GM19193 (cell line): ENCODE results near the gene ZNF362.

Experiments
- POLR2A ChIP-seq: IDR thresholded peaks from 4 replicates; pipeline ENCODE4 v1.6.1; 2011; ENCODE audit not compliant: insufficient read depth, insufficient read length; ENCODE audit errors: extremely low read depth

ZNF362 gene

GRCh38 chr1:33271666-33272505 is 15.6 kb downstream of the ZNF362 start:
- no peak for TF ChIP-seq POLR2A

- TF ChIP-seq POLR2A, result no peak
Measured at GRCh38 chr1:33272509-33272908, 16.2 kb downstream of the ZNF362 start.

- no peak for TF ChIP-seq POLR2A
Measured at GRCh38 chr1:33272930-33273329, 16.6 kb downstream of the ZNF362 start.

GRCh38 chr1:33273406-33273805 is 17.1 kb downstream of the ZNF362 start:
- TF ChIP-seq POLR2A, result no peak

- TF ChIP-seq POLR2A, result no peak
Measured at GRCh38 chr1:33273961-33274371, 17.7 kb downstream of the ZNF362 start.

GRCh38 chr1:33274446-33274845 is 18.2 kb downstream of the ZNF362 start:
- TF ChIP-seq POLR2A, result no peak

GRCh38 chr1:33275195-33275594 is 18.9 kb downstream of the ZNF362 start:
- no peak for TF ChIP-seq POLR2A

GRCh38 chr1:33275706-33276572 is 19.6 kb downstream of the ZNF362 start:
- no peak for TF ChIP-seq POLR2A

GRCh38 chr1:33276573-33277298 is 20.4 kb downstream of the ZNF362 start:
- TF ChIP-seq POLR2A, result no peak

- no peak for TF ChIP-seq POLR2A
Measured at GRCh38 chr1:33277488-33278084, 21.3 kb downstream of the ZNF362 start.

- TF ChIP-seq POLR2A, result no peak
Measured at GRCh38 chr1:33280091-33280661, 23.9 kb downstream of the ZNF362 start.

- no peak for TF ChIP-seq POLR2A
Measured at GRCh38 chr1:33281554-33282303, 25.4 kb downstream of the ZNF362 start.

GRCh38 chr1:33282791-33283190 is 26.5 kb downstream of the ZNF362 start:
- no peak for TF ChIP-seq POLR2A

GRCh38 chr1:33284049-33284448 is 27.8 kb downstream of the ZNF362 start:
- TF ChIP-seq POLR2A, result no peak

- no peak for TF ChIP-seq POLR2A
Measured at GRCh38 chr1:33286451-33287185, 30.3 kb downstream of the ZNF362 start.
